Suprapubic skin (tissue), 4 donors: ENCODE data around the gene FOS. TPM values are rescaled to one million over a fixed set of nuclear protein-coding genes. Genes with fewer than 3 reads are reported as not detected.

Source experiments
- DNase-seq, 2 donors: peaks; one replicate each; pipeline ENCODE4 v3.0.0-alpha.2; 2019; ENCODE audit warnings: low spot score in 2 of 2
- H3K27ac ChIP-seq: fragments of 200-600 bp; sonication (generic); one replicate; pipeline ENCODE4 v1.5.1; 2019
- H3K27me3 ChIP-seq: fragments of 200-600 bp; sonication (generic); one replicate; pipeline ENCODE4 v1.5.1; 2019
- H3K36me3 ChIP-seq: fragments of 200-600 bp; sonication (generic); one replicate; pipeline ENCODE4 v1.5.1; 2019
- H3K4me1 ChIP-seq: fragments of 200-600 bp; sonication (generic); one replicate; pipeline ENCODE4 v1.5.1; 2019
- H3K4me3 ChIP-seq: fragments of 200-600 bp; sonication (generic); one replicate; pipeline ENCODE4 v1.5.1; 2019; ENCODE audit warnings: mild to moderate bottlenecking
- H3K9me3 ChIP-seq: fragments of 200-600 bp; sonication (generic); one replicate; pipeline ENCODE4 v1.5.1; 2019
- EP300 ChIP-seq: sonication (generic); formaldehyde crosslinking; IDR thresholded peaks from one replicate; pipeline ENCODE4 v1.6.1; 2017; ENCODE audit warnings: antibody characterized with exemption
- POLR2A ChIP-seq, 2 donors: fragments of 450-650 bp; IDR thresholded peaks; one replicate each; pipeline ENCODE4 v1.6.1; 2017; ENCODE audit warnings: antibody characterized with exemption in 2 of 2, mild to moderate bottlenecking in 2 of 2, moderate library complexity in 2 of 2
- POLR2AphosphoS5 ChIP-seq, 3 donors: sonication (generic); formaldehyde crosslinking; IDR thresholded peaks; one replicate each; pipeline ENCODE4 v1.6.1; 2017; ENCODE audit warnings: antibody characterized with exemption in 3 of 3
- WGBS: methylation state at CpG from one replicate; pipeline ENCODE4 v1.1.5; 2018; 5-methylcytosine and 5-hydroxymethylcytosine counted together
- total RNA-seq, 4 donors: library from RNA; depleted of rRNA; stranded (reverse); fragments of >200 nt; gene quantifications; one replicate each; pipeline ENCODE4 v1.1.0, GENCODE V29; 2016
- TF ChIP-seq, protein P1 (sequence below), 2 donors: fragments of 200-600 bp in 1 of 2; fragments of 450-650 bp in 1 of 2; sonication (generic) in 1 of 2; IDR thresholded peaks; one replicate each; pipeline ENCODE4 v1.5.1; 2016 to 2019; ENCODE audit warnings: antibody characterized with exemption in 2 of 2, mild to moderate bottlenecking in 1 of 2, moderate library complexity in 1 of 2

The FOS gene
- total RNA-seq, 4 donors from 2014 or later: 2,120 to 3,987 (median 3,212) TPM

DNA sequence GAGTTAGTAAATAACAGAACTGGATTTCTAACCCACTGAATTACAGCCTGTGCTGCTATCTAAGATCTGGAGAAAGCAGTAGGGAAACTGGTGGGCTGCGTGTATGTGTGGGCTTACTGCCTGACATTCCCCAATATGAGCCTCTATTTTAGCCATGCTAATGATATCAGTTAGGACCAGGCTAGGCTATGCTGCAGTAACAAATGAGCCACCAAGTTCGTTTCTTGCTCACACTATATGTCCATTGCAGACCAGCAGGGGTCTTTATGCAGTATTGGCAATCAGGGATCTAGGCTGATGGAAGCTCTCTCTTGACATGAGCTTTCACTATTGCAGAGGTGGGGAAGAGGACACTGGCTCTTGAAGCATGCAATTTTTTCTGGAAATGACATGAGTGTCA is 40.4 kb downstream of the FOS start:
- Histone ChIP-seq H3K27ac (no peak overlapping the region), H3K9me3 (no peaks in the 10 kb centered on the region), H3K4me1 (peaks cover 5% of the 10 kb centered on the region), H3K4me3 (no peak overlapping the region), H3K36me3 (no peaks in the 10 kb centered on the region), H3K27me3 (no peaks in the 10 kb centered on the region)
- 100% methylated on average over 2 of the region's 2 CpGs for WGBS
- TF ChIP-seq, protein P1, sequence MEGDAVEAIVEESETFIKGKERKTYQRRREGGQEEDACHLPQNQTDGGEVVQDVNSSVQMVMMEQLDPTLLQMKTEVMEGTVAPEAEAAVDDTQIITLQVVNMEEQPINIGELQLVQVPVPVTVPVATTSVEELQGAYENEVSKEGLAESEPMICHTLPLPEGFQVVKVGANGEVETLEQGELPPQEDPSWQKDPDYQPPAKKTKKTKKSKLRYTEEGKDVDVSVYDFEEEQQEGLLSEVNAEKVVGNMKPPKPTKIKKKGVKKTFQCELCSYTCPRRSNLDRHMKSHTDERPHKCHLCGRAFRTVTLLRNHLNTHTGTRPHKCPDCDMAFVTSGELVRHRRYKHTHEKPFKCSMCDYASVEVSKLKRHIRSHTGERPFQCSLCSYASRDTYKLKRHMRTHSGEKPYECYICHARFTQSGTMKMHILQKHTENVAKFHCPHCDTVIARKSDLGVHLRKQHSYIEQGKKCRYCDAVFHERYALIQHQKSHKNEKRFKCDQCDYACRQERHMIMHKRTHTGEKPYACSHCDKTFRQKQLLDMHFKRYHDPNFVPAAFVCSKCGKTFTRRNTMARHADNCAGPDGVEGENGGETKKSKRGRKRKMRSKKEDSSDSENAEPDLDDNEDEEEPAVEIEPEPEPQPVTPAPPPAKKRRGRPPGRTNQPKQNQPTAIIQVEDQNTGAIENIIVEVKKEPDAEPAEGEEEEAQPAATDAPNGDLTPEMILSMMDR (IDR thresholded peaks at IDR 0.05): no peak
- TF ChIP-seq POLR2AphosphoS5 (IDR thresholded peaks at IDR 0.05) (no peak), POLR2A (IDR thresholded peaks at IDR 0.05) (no peak), EP300 (no peak)
- DNase-seq: no peak

DNA sequence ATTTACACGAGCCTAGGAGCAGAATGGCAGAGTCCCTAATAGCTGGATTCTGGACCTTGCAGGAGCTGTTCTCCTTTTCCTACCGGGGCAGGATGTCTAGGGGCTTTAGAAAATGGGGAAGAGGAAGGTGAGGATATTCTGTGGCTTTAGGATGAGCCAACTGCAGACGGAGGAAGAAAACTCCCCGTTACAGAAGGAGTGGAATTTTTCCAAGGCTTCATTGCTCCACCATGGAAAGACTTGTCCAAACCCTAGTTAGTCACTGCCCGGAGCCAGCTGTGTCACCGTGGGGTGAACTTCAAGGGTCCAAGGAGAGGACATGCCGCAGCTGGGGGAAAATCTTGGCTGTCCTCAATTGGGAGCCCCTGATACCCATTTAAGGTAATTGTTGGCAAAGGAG is 41.6 kb downstream of the FOS start:
- Histone ChIP-seq H3K27ac (no peak overlapping the region), H3K36me3 (no peaks in the 10 kb centered on the region), H3K9me3 (no peaks in the 10 kb centered on the region), H3K4me1 (peaks cover 4% of the 10 kb centered on the region), H3K27me3 (no peaks in the 10 kb centered on the region), H3K4me3 (no peak overlapping the region)
- DNase-seq: peak in 1 of 2 donors; percentile 31
- TF ChIP-seq, protein P1 (IDR thresholded peaks at IDR 0.05): no peak
- no peak for TF ChIP-seq POLR2AphosphoS5 (IDR thresholded peaks at IDR 0.05)
- no peak for TF ChIP-seq POLR2A (IDR thresholded peaks at IDR 0.05)
- no peak for TF ChIP-seq EP300
- WGBS: 58% methylated on average over 6 of the region's 7 CpGs

DNA sequence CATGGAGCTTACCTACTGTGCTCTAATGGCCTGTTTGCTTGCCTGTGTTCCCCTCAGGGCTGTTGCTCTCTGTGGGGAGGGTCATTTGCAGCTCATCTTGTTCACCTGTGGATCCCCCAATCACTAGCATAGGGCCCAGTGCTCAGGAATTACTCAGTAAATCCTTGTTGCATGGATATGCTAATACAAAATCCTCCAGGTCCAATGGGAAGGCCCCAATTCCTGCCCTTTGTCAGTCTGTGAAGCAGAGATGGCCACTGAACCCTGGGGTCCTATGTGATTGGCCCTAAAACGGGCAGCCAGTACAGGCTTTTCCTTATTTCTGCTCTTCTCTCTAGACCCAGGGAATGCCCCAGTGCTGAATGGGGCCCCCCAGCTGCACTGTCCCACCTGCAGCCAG is 44.1 kb downstream of the FOS start:
- WGBS: 60% methylated on average over 1 of the region's 1 CpG
- DNase-seq: no peak
- TF ChIP-seq, protein P1 (IDR thresholded peaks at IDR 0.05): no peak
- TF ChIP-seq EP300: no peak
- TF ChIP-seq POLR2A (IDR thresholded peaks at IDR 0.05): no peak
- TF ChIP-seq POLR2AphosphoS5 (IDR thresholded peaks at IDR 0.05): no peak
- no peak overlapping the region for H3K27ac ChIP-seq
- H3K4me3 ChIP-seq: no peak overlapping the region
- no peaks in the 10 kb centered on the region for H3K27me3 ChIP-seq
- no peaks in the 10 kb centered on the region for H3K36me3 ChIP-seq
- H3K9me3 ChIP-seq: no peaks in the 10 kb centered on the region
- no peaks in the 10 kb centered on the region for H3K4me1 ChIP-seq

DNA sequence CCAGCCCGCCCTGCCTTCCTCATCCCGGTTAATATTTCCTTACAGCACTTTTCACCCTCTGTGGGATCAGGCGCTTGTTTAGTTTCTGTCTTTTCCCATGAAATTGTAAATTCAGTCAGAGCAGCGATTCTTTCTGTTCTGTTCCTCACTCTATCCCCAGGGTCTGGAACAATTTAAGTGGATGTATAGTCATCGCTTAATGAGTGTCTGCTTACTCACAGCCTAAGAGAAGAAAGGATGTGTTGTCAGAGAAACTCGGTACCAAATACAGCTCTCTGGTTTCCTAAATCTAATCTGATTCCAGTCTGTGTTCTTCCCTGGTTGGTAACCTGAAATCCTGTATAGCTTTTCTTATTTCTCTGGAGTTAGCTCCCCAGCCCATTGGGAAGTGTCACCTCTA is 44.9 kb downstream of the FOS start:
- no peaks in the 10 kb centered on the region for H3K9me3 ChIP-seq
- H3K27ac ChIP-seq: no peak overlapping the region
- WGBS: 64% methylated on average over 6 of the region's 6 CpGs
- TF ChIP-seq EP300: no peak
- no peak for TF ChIP-seq POLR2AphosphoS5 (IDR thresholded peaks at IDR 0.05)
- TF ChIP-seq, protein P1 (IDR thresholded peaks at IDR 0.05): no peak
- H3K4me3 ChIP-seq: no peak overlapping the region
- no peak for DNase-seq
- no peaks in the 10 kb centered on the region for H3K36me3 ChIP-seq
- H3K4me1 ChIP-seq: no peaks in the 10 kb centered on the region
- no peaks in the 10 kb centered on the region for H3K27me3 ChIP-seq

DNA sequence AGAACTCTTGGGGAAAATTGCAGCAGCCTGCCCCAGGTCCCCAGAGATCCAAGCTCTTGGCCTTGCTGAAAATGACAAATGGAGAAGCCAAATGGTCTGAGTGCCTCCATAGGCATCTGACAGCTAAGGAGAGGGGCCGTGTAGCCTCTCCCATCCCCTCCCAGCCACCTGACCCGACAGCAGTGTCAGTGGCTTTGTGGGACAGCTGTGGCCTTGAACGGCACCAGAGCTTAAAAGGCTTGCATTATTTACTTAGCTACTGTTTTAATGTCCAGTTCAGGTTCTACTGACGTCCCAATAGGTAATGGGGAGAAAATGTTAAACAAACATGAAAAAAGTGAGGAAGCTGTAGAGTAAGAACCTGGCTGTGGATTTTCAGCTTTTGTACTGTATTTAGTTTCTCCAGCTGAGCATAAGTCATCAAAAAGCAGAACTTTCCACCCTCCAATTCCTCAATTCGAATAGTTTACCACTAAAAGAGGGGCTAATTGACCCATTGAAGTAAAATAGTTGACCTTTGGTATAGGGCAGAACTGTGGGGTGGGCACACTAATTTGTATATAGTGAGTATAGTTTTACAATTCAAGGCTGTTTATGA is 50.0 kb downstream of the FOS start:
- TF ChIP-seq POLR2A (IDR thresholded peaks at IDR 0.05): no peak
- no peak for TF ChIP-seq EP300
- TF ChIP-seq POLR2AphosphoS5 (IDR thresholded peaks at IDR 0.05): no peak
- TF ChIP-seq, protein P1 (IDR thresholded peaks at IDR 0.05): no peak
- DNase-seq: peak in 1 of 2 donors; percentile 14
- 85% methylated on average over 5 of the region's 5 CpGs for WGBS
- Histone ChIP-seq H3K4me1 (peaks cover 1% of the 10 kb centered on the region), H3K4me3 (no peak overlapping the region), H3K27me3 (no peaks in the 10 kb centered on the region), H3K9me3 (no peaks in the 10 kb centered on the region), H3K27ac (no peak overlapping the region), H3K36me3 (no peaks in the 10 kb centered on the region)
